A673 (cell line): ENCODE results near the gene RAPGEF5.

Experiments
- EZH2 ChIP-seq: fragments of 200-600 bp; sonication (generic); IDR thresholded peaks from 2 replicates; pipeline ENCODE4 v1.6.1; 2017; ENCODE audit warnings: borderline replicate concordance, low read depth, mild to moderate bottlenecking, mixed read lengths, antibody characterized with exemption, low read length; ENCODE audit not compliant: poor library complexity, severe bottlenecking
- TF ChIP-seq, protein P1 (sequence below): fragments of 300-800, 200-600 bp; sonication (generic); conservative IDR thresholded peaks from 2 replicates; pipeline ENCODE4 v1.5.1; 2017; ENCODE audit warnings: low read depth, mild to moderate bottlenecking, antibody characterized with exemption, low read length, moderate library complexity, mixed read lengths

DNA sequence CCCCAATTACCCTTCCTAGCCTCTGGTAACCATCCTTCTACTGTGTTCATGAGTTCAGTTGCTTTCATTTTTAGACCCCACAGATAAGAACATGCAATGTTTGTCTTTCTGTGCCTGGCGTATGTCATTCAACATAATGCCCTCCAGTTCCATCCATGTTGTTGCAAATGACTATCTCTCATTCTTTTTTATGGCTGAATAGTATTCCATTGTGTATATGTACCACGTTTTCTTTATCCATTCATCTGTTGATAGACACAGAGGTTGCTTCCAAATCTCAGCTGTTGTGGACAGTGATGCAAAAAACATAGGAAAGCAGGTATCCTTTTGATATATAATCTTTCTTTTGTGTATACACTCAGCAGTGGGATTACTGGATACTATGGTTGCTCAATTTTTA lies 51.2 kb downstream of the RAPGEF5 start:
- TF ChIP-seq EZH2 = no peak
- TF ChIP-seq, protein P1, sequence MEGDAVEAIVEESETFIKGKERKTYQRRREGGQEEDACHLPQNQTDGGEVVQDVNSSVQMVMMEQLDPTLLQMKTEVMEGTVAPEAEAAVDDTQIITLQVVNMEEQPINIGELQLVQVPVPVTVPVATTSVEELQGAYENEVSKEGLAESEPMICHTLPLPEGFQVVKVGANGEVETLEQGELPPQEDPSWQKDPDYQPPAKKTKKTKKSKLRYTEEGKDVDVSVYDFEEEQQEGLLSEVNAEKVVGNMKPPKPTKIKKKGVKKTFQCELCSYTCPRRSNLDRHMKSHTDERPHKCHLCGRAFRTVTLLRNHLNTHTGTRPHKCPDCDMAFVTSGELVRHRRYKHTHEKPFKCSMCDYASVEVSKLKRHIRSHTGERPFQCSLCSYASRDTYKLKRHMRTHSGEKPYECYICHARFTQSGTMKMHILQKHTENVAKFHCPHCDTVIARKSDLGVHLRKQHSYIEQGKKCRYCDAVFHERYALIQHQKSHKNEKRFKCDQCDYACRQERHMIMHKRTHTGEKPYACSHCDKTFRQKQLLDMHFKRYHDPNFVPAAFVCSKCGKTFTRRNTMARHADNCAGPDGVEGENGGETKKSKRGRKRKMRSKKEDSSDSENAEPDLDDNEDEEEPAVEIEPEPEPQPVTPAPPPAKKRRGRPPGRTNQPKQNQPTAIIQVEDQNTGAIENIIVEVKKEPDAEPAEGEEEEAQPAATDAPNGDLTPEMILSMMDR = no peak
